KOPT-K1 (cell line): ENCODE data around the gene DAB1.

Experiments used
- H3K27ac ChIP-seq: fragments of 200-600 bp; sonication (generic); 2 replicates; pipeline ENCODE4 v1.5.1; 2016; ENCODE audit warnings: antibody characterized with exemption, mild to moderate bottlenecking, low read depth, low read length; ENCODE audit not compliant: poor library complexity, severe bottlenecking
- H3K36me3 ChIP-seq: fragments of 200-600 bp; sonication (generic); 2 replicates; pipeline ENCODE4 v1.5.1; 2017; ENCODE audit warnings: antibody characterized with exemption, mild to moderate bottlenecking, low read length, moderate library complexity; ENCODE audit not compliant: insufficient read depth
- H3K9me3 ChIP-seq: fragments of 200-600 bp; sonication (generic); 2 replicates; pipeline ENCODE4 v1.5.1; 2017; ENCODE audit warnings: antibody characterized with exemption, low read length, mild to moderate bottlenecking; ENCODE audit not compliant: insufficient read depth, poor library complexity, severe bottlenecking

The DAB1 gene

GRCh38 chr1:56968878-56969495 is 454.9 kb downstream of the DAB1 start:
- Histone ChIP-seq H3K36me3 (no peaks in the 10 kb centered on the region), H3K27ac (no peak overlapping the region), H3K9me3 (no peaks in the 10 kb centered on the region)

- Histone ChIP-seq H3K27ac (no peak overlapping the region), H3K36me3 (no peaks in the 10 kb centered on the region), H3K9me3 (no peaks in the 10 kb centered on the region)
Measured at GRCh38 chr1:56967900-56968832, 455.7 kb downstream of the DAB1 start.

- Histone ChIP-seq H3K27ac (no peak overlapping the region), H3K36me3 (no peaks in the 10 kb centered on the region), H3K9me3 (no peaks in the 10 kb centered on the region)
Measured at GRCh38 chr1:56967355-56967754, 456.5 kb downstream of the DAB1 start.

GRCh38 chr1:56966698-56966999 is 457.2 kb downstream of the DAB1 start:
- Histone ChIP-seq H3K9me3 (no peaks in the 10 kb centered on the region), H3K27ac (no peak overlapping the region), H3K36me3 (no peaks in the 10 kb centered on the region)

- Histone ChIP-seq H3K9me3 (no peaks in the 10 kb centered on the region), H3K27ac (no peak within 1 kb of the TSS), H3K36me3 (no peaks in the 10 kb centered on the region)
Measured at GRCh38 chr1:56965916-56966697, 457.8 kb downstream of the DAB1 start, which contains the start of gene C8B. C8B (minus strand) TSS chr1:56966015; CDS start chr1:56965948, 67 bp downstream.

- no peaks in the 10 kb centered on the region for H3K9me3 ChIP-seq
- no peak overlapping the region for H3K27ac ChIP-seq
- no peaks in the 10 kb centered on the region for H3K36me3 ChIP-seq
Measured at GRCh38 chr1:56965191-56965590, 458.7 kb downstream of the DAB1 start.

GRCh38 chr1:56964349-56965017 is 459.4 kb downstream of the DAB1 start:
- H3K27ac ChIP-seq: no peak overlapping the region
- H3K36me3 ChIP-seq: no peaks in the 10 kb centered on the region
- H3K9me3 ChIP-seq: no peaks in the 10 kb centered on the region

- Histone ChIP-seq H3K27ac (no peak overlapping the region), H3K9me3 (no peaks in the 10 kb centered on the region), H3K36me3 (no peaks in the 10 kb centered on the region)
Measured at GRCh38 chr1:56963667-56964066, 460.2 kb downstream of the DAB1 start.

- Histone ChIP-seq H3K27ac (no peak overlapping the region), H3K36me3 (no peaks in the 10 kb centered on the region)
Measured at GRCh38 chr1:56961426-56961825, 462.4 kb downstream of the DAB1 start.

GRCh38 chr1:56958526-56958925 is 465.3 kb downstream of the DAB1 start:
- no peak overlapping the region for H3K27ac ChIP-seq
- H3K36me3 ChIP-seq: no peaks in the 10 kb centered on the region
- H3K9me3 ChIP-seq: no peaks in the 10 kb centered on the region

More at GRCh38 chr1:56961426-56961825, 462.4 kb downstream of the DAB1 start:
- no peaks in the 10 kb centered on the region for H3K9me3 ChIP-seq

- Histone ChIP-seq H3K27ac (no peak overlapping the region), H3K9me3 (no peaks in the 10 kb centered on the region), H3K36me3 (no peaks in the 10 kb centered on the region)
Measured at GRCh38 chr1:56957931-56958330, 465.9 kb downstream of the DAB1 start.

- Histone ChIP-seq H3K36me3 (no peaks in the 10 kb centered on the region), H3K27ac (no peak overlapping the region), H3K9me3 (no peaks in the 10 kb centered on the region)
Measured at GRCh38 chr1:56954664-56955063, 469.2 kb downstream of the DAB1 start.

- Histone ChIP-seq H3K9me3 (no peaks in the 10 kb centered on the region), H3K36me3 (no peaks in the 10 kb centered on the region), H3K27ac (no peak overlapping the region)
Measured at GRCh38 chr1:56953386-56953785, 470.5 kb downstream of the DAB1 start.

GRCh38 chr1:56952501-56952900 is 471.4 kb downstream of the DAB1 start:
- no peaks in the 10 kb centered on the region for H3K36me3 ChIP-seq
- no peak overlapping the region for H3K27ac ChIP-seq
- H3K9me3 ChIP-seq: no peaks in the 10 kb centered on the region
